GM19452 (cell line): ENCODE measurements around the gene NEK10.
A peak's percentile ranks its signal among the peaks of the same experiment; 100 is the strongest.

Source experiments
- ATAC-seq: cut with Tn5 transposase; IDR thresholded peaks from one replicate; pipeline ENCODE4 v1.9.1; 2021; ENCODE audit not compliant: unreplicated experiment

The NEK10 gene

GRCh38 chr3:27193056-27193455, 176.1 kb downstream of the NEK10 start:
- no peak for ATAC-seq

- no peak for ATAC-seq
These were observed 183.2 kb downstream of the NEK10 start for GRCh38 chr3:27186013-27186412.

- ATAC-seq = no peak
These were observed 183.8 kb downstream of the NEK10 start for GRCh38 chr3:27185231-27185989.

GRCh38 chr3:27184261-27184660, 184.9 kb downstream of the NEK10 start:
- ATAC-seq = no peak

DNA sequence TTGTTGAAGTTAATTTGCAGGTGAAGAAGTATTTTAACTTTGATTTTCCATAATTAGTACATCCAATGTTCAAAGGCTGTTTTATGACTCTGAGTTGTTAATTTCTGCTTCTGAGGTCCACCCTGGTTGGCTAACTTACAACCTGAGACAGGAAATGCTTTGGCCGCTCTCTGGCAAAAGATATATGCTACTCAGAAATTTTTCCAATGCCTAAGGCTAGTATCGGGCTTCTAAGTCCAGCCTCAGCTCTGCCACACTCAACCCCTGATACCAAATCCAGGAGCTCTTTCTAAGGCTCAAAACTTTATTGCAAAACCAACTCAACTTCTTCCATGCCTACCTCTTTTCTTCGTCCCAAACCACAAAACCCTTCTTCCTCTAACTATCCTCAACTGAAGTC, 192.9 kb downstream of the NEK10 start:
- ATAC-seq = no peak

DNA sequence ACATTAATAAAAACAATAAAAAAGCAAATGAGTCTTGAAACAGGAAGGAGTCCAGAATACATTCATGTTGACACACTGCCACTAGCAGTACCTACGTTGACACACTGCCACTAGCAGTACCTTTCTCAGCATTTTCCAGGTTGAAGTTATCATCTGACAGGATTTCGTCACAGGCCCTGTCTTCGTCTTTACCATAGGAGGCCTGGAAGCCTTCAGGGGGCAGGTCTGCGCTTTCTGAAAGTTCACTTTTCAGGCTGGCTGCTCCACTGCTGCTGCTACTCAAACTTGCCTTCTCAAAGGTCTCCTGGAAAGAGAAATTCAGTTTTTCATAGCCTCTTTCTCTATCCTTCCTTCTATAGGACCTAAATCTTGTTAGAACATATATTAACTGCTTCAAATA, 194.7 kb downstream of the NEK10 start:
- no peak for ATAC-seq

DNA sequence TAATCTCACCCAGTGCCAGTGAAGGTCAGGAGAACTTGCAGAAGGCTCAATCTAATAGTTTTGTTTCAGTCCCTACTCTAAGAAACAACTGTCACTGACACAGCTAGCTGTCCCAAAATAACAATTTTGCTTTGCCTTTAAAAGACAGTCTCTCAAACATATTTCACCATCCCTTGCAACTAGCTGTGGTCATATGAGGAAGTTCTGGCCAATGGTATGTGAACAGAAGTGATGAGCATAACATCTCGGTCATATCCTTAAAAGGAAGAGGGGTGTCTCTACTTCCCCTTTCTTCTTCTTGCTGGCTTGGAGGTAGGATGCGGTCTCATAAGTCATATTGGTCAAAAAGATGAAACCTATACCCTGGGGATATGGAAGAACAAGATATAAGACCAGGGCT, 198.1 kb downstream of the NEK10 start:
- no peak for ATAC-seq

DNA sequence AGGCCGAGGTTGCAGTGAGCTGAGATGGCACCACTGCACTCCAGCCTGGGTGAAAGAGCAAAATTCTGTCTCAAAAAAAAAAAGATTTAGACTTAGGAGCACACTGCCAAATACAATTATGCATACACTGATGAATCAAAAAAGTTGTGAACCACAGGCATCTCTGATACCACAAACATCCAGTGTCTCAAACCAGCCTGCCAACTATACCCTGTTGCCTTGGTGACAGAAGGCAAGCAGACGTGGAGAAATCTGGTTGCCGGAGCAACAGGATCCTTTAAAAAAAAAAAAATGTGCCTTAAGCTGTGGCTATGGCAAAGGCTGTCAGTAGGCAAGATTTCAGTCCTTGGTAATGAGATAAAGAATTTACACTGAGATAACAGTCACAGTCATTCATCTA, 202.3 kb downstream of the NEK10 start:
- no peak for ATAC-seq

DNA sequence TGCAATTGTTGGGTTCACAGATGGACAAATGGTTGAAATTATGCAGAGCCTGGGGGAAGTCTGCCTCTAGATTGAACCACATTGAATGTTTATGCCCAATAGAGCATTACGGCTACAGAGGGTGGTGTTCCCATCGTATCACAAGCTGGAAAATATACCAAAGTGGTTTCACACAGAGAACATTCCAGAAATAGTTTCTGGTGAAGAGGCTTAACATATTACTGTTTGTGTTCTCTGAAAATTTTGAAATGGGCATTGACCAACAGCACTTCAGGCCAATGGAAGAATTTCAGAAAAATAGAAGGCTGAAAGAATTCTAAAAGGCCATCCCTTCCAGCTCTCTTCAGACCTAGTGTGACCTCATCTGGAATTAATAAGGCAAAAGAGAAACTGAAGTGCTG, 203.9 kb downstream of the NEK10 start:
- ATAC-seq = no peak

- no peak for ATAC-seq
These were observed 208.3 kb downstream of the NEK10 start for GRCh38 chr3:27160779-27161287.

GRCh38 chr3:27160146-27160545, 209.0 kb downstream of the NEK10 start:
- ATAC-seq = no peak

- ATAC-seq = no peak
These were observed 222.0 kb downstream of the NEK10 start for GRCh38 chr3:27147215-27147614.

DNA sequence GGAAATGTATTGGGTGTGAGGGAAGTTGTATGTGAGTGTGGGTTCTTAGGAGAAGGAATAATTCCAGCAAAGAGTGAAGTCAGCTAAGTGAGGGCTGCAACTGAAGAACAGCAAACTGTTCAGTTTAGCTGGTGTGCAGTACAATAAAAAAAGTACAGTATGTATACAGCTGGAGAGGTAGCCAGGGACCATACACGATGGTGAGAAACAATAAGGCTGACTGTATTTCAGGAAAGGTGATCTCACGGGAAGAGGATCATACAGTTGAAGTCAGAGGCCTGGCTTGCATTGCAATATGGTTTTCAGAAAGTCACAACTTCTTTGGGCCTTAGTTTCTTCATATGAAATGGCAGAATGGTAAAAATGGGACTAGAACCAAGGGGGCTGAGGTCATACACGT, 222.4 kb downstream of the NEK10 start:
- ATAC-seq = no peak

DNA sequence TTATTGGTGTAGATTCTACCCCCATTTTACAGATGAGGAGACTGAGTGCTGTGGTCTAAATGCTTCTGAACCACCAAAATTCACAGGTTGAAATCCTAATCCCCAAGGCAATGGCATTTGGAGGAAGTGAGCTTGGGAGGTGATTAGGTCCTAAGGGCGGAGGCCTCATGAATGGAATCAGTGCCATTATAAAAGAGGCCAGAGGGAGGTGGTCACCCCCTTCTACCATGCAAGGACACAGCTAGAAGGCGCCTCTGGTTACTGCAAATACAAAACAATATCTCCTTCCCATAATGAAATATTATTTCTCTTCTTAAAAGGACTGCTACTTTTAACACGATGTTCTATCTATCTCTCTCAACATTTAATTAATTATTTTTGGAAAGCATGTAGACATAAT, 223.5 kb downstream of the NEK10 start:
- no peak for ATAC-seq

DNA sequence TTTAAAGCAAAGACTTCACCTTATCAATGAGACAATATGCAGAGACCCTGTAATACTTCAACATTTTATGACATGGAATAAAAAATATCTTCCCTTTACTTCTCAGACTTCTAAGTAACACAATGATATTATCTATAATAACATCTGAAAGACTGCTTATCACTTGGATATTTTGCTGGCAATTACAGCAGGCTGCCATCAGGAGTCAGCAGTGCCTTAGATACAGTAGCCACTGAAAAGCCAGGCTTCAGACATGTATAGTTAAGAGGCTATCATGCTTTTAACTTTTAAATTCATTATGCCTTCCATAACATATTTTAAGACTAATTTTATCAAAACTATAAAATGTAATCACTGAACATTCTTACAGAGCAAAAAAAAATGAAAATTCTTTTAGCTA, 227.5 kb downstream of the NEK10 start:
- ATAC-seq = no peak

GRCh38 chr3:27138562-27138961, 230.6 kb downstream of the NEK10 start:
- no peak for ATAC-seq

DNA sequence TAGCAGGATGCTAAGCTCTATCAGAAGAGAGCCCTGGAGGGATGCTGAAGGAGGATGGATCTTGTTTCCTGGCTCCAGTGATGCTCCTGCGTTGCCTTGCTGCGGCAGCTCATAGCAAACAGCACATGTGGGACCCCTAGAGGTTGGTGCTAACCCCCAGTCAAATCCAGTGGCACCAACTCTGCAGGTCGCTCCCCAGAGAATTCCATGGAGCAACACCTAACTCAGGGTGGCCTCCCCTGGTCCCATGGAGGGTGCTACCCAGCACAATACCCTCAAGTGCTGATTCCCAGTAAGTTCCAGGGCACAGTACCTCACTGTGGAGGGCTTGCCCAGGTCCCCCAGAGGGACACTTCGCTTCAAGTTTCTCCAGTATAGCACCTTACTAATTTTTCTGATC, 231.2 kb downstream of the NEK10 start:
- ATAC-seq = no peak

- ATAC-seq = peak; percentile 96
These were observed 234.9 kb downstream of the NEK10 start for GRCh38 chr3:27134171-27134796.

- ATAC-seq = no peak
These were observed 236.1 kb downstream of the NEK10 start for GRCh38 chr3:27133060-27133459.

- no peak for ATAC-seq
These were observed 238.4 kb downstream of the NEK10 start for GRCh38 chr3:27130796-27131195.

GRCh38 chr3:27127879-27128278, 241.3 kb downstream of the NEK10 start:
- no peak for ATAC-seq

- no peak for ATAC-seq
These were observed 242.0 kb downstream of the NEK10 start for GRCh38 chr3:27127195-27127594.
